ENCODE data around the gene DNAI4. TPM values are rescaled to one million over a fixed set of nuclear protein-coding genes. Genes with fewer than 3 reads are reported as not detected.
A peak's percentile ranks its signal among the peaks of the same experiment; 100 is the strongest.

The DNAI4 gene
- total RNA-seq, 1 experiment from 2014 or later = 3.9 TPM

DNA sequence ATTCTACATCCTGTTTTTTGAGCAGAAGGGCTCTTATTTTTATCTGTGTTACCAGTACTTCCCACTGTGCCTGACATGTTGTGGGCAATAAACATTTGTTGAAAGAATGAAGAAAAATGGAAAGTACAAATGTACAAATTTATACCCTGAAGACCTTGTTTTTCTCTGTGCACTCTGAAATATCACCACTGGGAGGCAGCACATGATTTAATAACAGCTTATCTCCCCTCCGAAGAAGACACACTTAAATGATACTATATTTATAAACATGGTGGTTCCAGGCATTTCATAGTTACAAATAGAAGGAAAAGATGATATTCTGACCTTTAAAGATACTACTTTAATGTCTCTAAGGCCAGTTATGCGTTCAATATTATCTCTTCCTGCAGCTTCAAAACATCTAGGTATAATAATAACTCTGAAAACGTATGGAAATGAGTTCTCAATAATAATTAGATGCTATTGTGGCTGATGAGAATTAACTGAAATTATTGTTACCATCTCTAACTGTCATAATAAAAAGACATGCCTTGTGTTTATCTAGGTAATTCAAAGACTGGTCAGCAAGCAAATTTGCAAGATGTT is 159.6 kb downstream of the DNAI4 start:
- peak; percentile 82 for ATAC-seq
- TF ChIP-seq, protein P1, sequence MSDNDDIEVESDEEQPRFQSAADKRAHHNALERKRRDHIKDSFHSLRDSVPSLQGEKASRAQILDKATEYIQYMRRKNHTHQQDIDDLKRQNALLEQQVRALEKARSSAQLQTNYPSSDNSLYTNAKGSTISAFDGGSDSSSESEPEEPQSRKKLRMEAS (IDR thresholded peaks at IDR 0.05) = no peak
- TF ChIP-seq, protein P2, sequence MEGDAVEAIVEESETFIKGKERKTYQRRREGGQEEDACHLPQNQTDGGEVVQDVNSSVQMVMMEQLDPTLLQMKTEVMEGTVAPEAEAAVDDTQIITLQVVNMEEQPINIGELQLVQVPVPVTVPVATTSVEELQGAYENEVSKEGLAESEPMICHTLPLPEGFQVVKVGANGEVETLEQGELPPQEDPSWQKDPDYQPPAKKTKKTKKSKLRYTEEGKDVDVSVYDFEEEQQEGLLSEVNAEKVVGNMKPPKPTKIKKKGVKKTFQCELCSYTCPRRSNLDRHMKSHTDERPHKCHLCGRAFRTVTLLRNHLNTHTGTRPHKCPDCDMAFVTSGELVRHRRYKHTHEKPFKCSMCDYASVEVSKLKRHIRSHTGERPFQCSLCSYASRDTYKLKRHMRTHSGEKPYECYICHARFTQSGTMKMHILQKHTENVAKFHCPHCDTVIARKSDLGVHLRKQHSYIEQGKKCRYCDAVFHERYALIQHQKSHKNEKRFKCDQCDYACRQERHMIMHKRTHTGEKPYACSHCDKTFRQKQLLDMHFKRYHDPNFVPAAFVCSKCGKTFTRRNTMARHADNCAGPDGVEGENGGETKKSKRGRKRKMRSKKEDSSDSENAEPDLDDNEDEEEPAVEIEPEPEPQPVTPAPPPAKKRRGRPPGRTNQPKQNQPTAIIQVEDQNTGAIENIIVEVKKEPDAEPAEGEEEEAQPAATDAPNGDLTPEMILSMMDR (IDR thresholded peaks at IDR 0.05 in 2 of 3, conservative IDR thresholded peaks at IDR 0.05 in 1 of 3; ENCODE audit: borderline replicate concordance in 1 of 3, insufficient read depth in 1 of 3, low read depth in 2 of 3, low read length in 2 of 3) = peak; percentile 62 to 86 (median 86)
- TF ChIP-seq RAD21 (IDR thresholded peaks at IDR 0.05; ENCODE audit: low read depth) = peak; percentile 91
- TF ChIP-seq JUND (IDR thresholded peaks at IDR 0.05) = no peak
- no peak for TF ChIP-seq EZH2 (IDR thresholded peaks at IDR 0.05)
- no peak for TF ChIP-seq CBX3 (IDR thresholded peaks at IDR 0.05; ENCODE audit: low read depth)
- TF ChIP-seq, protein P3, sequence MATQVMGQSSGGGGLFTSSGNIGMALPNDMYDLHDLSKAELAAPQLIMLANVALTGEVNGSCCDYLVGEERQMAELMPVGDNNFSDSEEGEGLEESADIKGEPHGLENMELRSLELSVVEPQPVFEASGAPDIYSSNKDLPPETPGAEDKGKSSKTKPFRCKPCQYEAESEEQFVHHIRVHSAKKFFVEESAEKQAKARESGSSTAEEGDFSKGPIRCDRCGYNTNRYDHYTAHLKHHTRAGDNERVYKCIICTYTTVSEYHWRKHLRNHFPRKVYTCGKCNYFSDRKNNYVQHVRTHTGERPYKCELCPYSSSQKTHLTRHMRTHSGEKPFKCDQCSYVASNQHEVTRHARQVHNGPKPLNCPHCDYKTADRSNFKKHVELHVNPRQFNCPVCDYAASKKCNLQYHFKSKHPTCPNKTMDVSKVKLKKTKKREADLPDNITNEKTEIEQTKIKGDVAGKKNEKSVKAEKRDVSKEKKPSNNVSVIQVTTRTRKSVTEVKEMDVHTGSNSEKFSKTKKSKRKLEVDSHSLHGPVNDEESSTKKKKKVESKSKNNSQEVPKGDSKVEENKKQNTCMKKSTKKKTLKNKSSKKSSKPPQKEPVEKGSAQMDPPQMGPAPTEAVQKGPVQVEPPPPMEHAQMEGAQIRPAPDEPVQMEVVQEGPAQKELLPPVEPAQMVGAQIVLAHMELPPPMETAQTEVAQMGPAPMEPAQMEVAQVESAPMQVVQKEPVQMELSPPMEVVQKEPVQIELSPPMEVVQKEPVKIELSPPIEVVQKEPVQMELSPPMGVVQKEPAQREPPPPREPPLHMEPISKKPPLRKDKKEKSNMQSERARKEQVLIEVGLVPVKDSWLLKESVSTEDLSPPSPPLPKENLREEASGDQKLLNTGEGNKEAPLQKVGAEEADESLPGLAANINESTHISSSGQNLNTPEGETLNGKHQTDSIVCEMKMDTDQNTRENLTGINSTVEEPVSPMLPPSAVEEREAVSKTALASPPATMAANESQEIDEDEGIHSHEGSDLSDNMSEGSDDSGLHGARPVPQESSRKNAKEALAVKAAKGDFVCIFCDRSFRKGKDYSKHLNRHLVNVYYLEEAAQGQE (IDR thresholded peaks at IDR 0.05; ENCODE audit: low read depth) = no peak
- no peak for TF ChIP-seq YY1 (IDR thresholded peaks at IDR 0.05; ENCODE audit: extremely low read depth, insufficient replicate concordance, low read depth, low read length)
- TF ChIP-seq TCF7L2 (IDR thresholded peaks at IDR 0.05; ENCODE audit: borderline replicate concordance, extremely low read depth, insufficient read depth, insufficient read length) = no peak
- no peak for TF ChIP-seq SIN3A (IDR thresholded peaks at IDR 0.05; ENCODE audit: low read depth)
- TF ChIP-seq ZFX (IDR thresholded peaks at IDR 0.05) = no peak
- no peak for TF ChIP-seq POLR2AphosphoS5 (IDR thresholded peaks at IDR 0.05; ENCODE audit: low read depth, low read length)
- TF ChIP-seq CEBPB (IDR thresholded peaks at IDR 0.05; ENCODE audit: low read depth) = no peak
- TF ChIP-seq POLR2A (IDR thresholded peaks at IDR 0.05; ENCODE audit: borderline replicate concordance, extremely low read depth, insufficient read depth, insufficient read length) = no peak
- TF ChIP-seq EZH2phosphoT487 (IDR thresholded peaks at IDR 0.05; ENCODE audit: borderline replicate concordance) = no peak
- TF ChIP-seq, protein P4, sequence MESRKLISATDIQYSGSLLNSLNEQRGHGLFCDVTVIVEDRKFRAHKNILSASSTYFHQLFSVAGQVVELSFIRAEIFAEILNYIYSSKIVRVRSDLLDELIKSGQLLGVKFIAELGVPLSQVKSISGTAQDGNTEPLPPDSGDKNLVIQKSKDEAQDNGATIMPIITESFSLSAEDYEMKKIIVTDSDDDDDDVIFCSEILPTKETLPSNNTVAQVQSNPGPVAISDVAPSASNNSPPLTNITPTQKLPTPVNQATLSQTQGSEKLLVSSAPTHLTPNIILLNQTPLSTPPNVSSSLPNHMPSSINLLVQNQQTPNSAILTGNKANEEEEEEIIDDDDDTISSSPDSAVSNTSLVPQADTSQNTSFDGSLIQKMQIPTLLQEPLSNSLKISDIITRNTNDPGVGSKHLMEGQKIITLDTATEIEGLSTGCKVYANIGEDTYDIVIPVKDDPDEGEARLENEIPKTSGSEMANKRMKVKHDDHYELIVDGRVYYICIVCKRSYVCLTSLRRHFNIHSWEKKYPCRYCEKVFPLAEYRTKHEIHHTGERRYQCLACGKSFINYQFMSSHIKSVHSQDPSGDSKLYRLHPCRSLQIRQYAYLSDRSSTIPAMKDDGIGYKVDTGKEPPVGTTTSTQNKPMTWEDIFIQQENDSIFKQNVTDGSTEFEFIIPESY (IDR thresholded peaks at IDR 0.05; ENCODE audit: extremely low read depth, insufficient replicate concordance, low read length) = no peak
- Histone ChIP-seq H3K36me3 (ENCODE audit: control insufficient read depth in 1 of 2, insufficient read depth in 2 of 2, low read length in 2 of 2) (no peaks in the 10 kb centered on the region), H3K9ac (ENCODE audit: low read length) (no peak overlapping the region), H3K4me3 (replicated peaks in 1 of 2; ENCODE audit: low read depth in 1 of 2, low read length in 2 of 2) (no peak overlapping the region), H3K79me2 (ENCODE audit: insufficient read depth, low read length) (no peaks in the 10 kb centered on the region), H3K4me1 (ENCODE audit: control insufficient read depth in 1 of 2, insufficient read depth in 2 of 2, low read length in 2 of 2) (0 out of 4 replicates have a peak, but pooled peaks cover 0 to 2% of the 10 kb centered on the region in 2 experiments), H3K9me2 (ENCODE audit: insufficient read depth) (no peaks in the 10 kb centered on the region), H3K27me3 (ENCODE audit: insufficient read depth, low read length) (no peaks in the 10 kb centered on the region), H3K4me2 (ENCODE audit: low read length) (peak overlapping the region; percentile 35; the same call in 1 of the 2 replicates), H2AFZ (ENCODE audit: low read depth, low read length, poor library complexity, severe bottlenecking) (peak overlapping the region; percentile 83), H4K20me1 (ENCODE audit: insufficient read depth) (no peaks in the 10 kb centered on the region), H3K27ac (ENCODE audit: low read depth, low read length) (no peak overlapping the region), H3K9me3 (ENCODE audit: control insufficient read depth in 1 of 2, insufficient read depth in 1 of 2, low read depth in 1 of 2, low read length in 2 of 2) (no peaks in the 10 kb centered on the region)
- BruUV-seq (replicated peaks) = no TSS peak
- DNase-seq (ENCODE audit: low read depth, low spot score) = peak; percentile 31
- POLR2A ChIA-PET = no interaction called here
- CTCF ChIA-PET = interaction anchor here (0.8 to 5.4 kb wide), 9 partner anchors 10 to 736 kb away, joined by 3 to 42 read pairs (median 5); no protein-coding TSS in a partner anchor
- intact Hi-C loops (cut with micrococcal nuclease) = loop anchor here (1.0 to 2.0 kb wide), 4 partner anchors 232 to 736 kb away; no protein-coding TSS in a partner anchor
- RAD21 ChIA-PET (ENCODE audit: low non-redundant PET in 1 of 2, low total read pairs in 2 of 2, uncharacterized antibody in 2 of 2, unreplicated experiment in 2 of 2) = interaction anchor here (0.6 to 1.0 kb wide), 2 partner anchors 384 to 446 kb away, joined by 3 read pairs; no protein-coding TSS in a partner anchor
